ENCODE data around the gene CUBN.

GRCh38 chr10:17174626-17175025 lies 45.0 kb upstream of the CUBN start:
- TF ChIP-seq CTCF (conservative IDR thresholded peaks at IDR 0.05 in 1 of 2, IDR thresholded peaks at IDR 0.05 in 1 of 2; ENCODE audit: extremely low read depth in 1 of 2, insufficient read depth in 1 of 2, low read depth in 1 of 2, low read length in 2 of 2) (no peak), EZH2 (IDR thresholded peaks at IDR 0.05; ENCODE audit: borderline replicate concordance, low read length) (no peak)

Measured in mammary epithelial cell (primary cell).